H1 (cell line): ENCODE results near the gene SLC22A31. TPM values are rescaled to one million over a fixed set of nuclear protein-coding genes. Genes with fewer than 3 reads are reported as not detected.

ENCODE experiments used
- CTCF ChIA-PET: fragments of 300-600 bp; sonication (Branson Sonifier 250); formaldehyde crosslinking; loops from one replicate; lab custom pipeline; 2021; ENCODE audit not compliant: partially characterized antibody; lab: Charles Lee
- POLR2A ChIA-PET: fragments of 300-600 bp; sonication (Branson Sonifier 250); formaldehyde crosslinking; loops from one replicate; lab custom pipeline; 2021; ENCODE audit warnings: inconsistent platforms; ENCODE audit not compliant: partially characterized antibody; lab: Charles Lee
- DNase-seq, 2 experiments: peaks; one replicate each; pipeline versions ENCODE4 v3.0.0 to v3.0.0-alpha.2; 2010 to 2022; ENCODE audit warnings: low spot score in 2 of 2, low read depth in 1 of 2, mixed read lengths in 1 of 2
- FAIRE-seq: peaks from 2 replicates; lab custom pipeline; 2011; peaks lifted over from hg19 to GRCh38; lab: Jason Lieb, UNC
- H2AFZ ChIP-seq: 2 replicates; pipeline ENCODE4 v1.8.1; 2012; ENCODE audit warnings: low read length, inconsistent platforms
- H2AK5ac ChIP-seq: 2 replicates; pipeline ENCODE4 v1.6.1; 2013; ENCODE audit warnings: low read depth, low read length
- H2BK120ac ChIP-seq: replicated peaks from 2 replicates; pipeline ENCODE3; 2013; ENCODE audit warnings: low read depth, low read length, inconsistent platforms
- H2BK12ac ChIP-seq: 2 replicates; pipeline ENCODE4 v1.6.1; 2013; ENCODE audit warnings: low read depth, low read length
- H2BK15ac ChIP-seq: 2 replicates; pipeline ENCODE4 v1.6.1; 2013; ENCODE audit warnings: low read length
- H2BK20ac ChIP-seq: 2 replicates; pipeline ENCODE4 v1.6.1; 2013; ENCODE audit warnings: low read length
- H2BK5ac ChIP-seq: 2 replicates; pipeline ENCODE4 v1.6.1; 2013; ENCODE audit warnings: low read depth, low read length
- H3K14ac ChIP-seq: 2 replicates; pipeline ENCODE4 v1.6.1; 2013; ENCODE audit warnings: inconsistent platforms; ENCODE audit not compliant: insufficient read length
- H3K18ac ChIP-seq: 2 replicates; pipeline ENCODE4 v1.6.1; 2013; ENCODE audit warnings: low read length; ENCODE audit errors: extremely low read depth
- H3K23ac ChIP-seq: 2 replicates; pipeline ENCODE4 v1.6.1; 2013; ENCODE audit warnings: inconsistent platforms; ENCODE audit not compliant: insufficient read length
- H3K23me2 ChIP-seq: 2 replicates; pipeline ENCODE4 v1.6.1; 2013; ENCODE audit warnings: low read depth, low read length
- H3K27ac ChIP-seq: 2 replicates; pipeline ENCODE4 v1.6.1; 2011; ENCODE audit warnings: low read depth, low read length, inconsistent platforms
- H3K27me3 ChIP-seq, 4 experiments: replicated peaks in 1 of 4; 1 replicate in 1 of 4; 2 replicates in 3 of 4; pipeline versions ENCODE4 v1.6.1 to v1.8.1; 2011 to 2013; ENCODE audit warnings: low read length in 3 of 4, mild to moderate bottlenecking in 3 of 4, inconsistent platforms in 2 of 4, mixed read lengths in 2 of 4, moderate library complexity in 1 of 4; ENCODE audit not compliant: control insufficient read depth in 3 of 4, insufficient read depth in 3 of 4; ENCODE audit errors: extremely low read depth in 1 of 4
- H3K36me3 ChIP-seq, 4 experiments: 2 replicates each; pipeline versions ENCODE4 v1.6.1 to v1.8.1; 2011 to 2013; ENCODE audit warnings: mild to moderate bottlenecking in 4 of 4, low read length in 3 of 4, moderate library complexity in 2 of 4, control low read depth in 1 of 4, inconsistent platforms in 1 of 4; ENCODE audit not compliant: insufficient read depth in 4 of 4, control insufficient read depth in 2 of 4
- H3K4ac ChIP-seq: replicated peaks from 2 replicates; pipeline ENCODE3; 2013; ENCODE audit warnings: low read length, low read depth, mixed read lengths, inconsistent platforms; ENCODE audit not compliant: insufficient read length
- H3K4me1 ChIP-seq, 4 experiments: replicated peaks in 1 of 4; 1 replicate in 1 of 4; 2 replicates in 3 of 4; pipeline versions ENCODE4 v1.6.1 to v1.8.1; 2011 to 2013; ENCODE audit warnings: low read length in 3 of 4, inconsistent platforms in 2 of 4, mixed read lengths in 1 of 4; ENCODE audit not compliant: insufficient read depth in 4 of 4, control insufficient read depth in 3 of 4
- H3K4me2 ChIP-seq, 2 experiments: 2 replicates each; pipeline versions ENCODE4 v1.6.1 to v1.8.1; 2011 to 2013; ENCODE audit warnings: low read depth in 2 of 2, low read length in 2 of 2, control low read depth in 1 of 2, inconsistent platforms in 1 of 2, mild to moderate bottlenecking in 1 of 2; ENCODE audit not compliant: insufficient read depth in 1 of 2
- H3K4me3 ChIP-seq, 4 experiments: fragments of 200-600, 300-600 bp in 1 of 4; sonication (generic), shearing (Covaris generic), sonication (Bioruptor Twin) in 1 of 4; 2 replicates each; pipeline versions ENCODE4 v1.5.1 to v1.8.1; 2011 to 2016; ENCODE audit warnings: low read length in 4 of 4, low read depth in 3 of 4, control low read depth in 2 of 4, inconsistent platforms in 2 of 4, mild to moderate bottlenecking in 2 of 4, mixed read lengths in 1 of 4, moderate library complexity in 1 of 4; ENCODE audit not compliant: insufficient read depth in 2 of 4; ENCODE audit errors: extremely low read depth in 1 of 4
- H3K56ac ChIP-seq: replicated peaks from 2 replicates; pipeline ENCODE3; 2013; ENCODE audit warnings: low read depth, mild to moderate bottlenecking, mixed read lengths, low read length, inconsistent platforms; ENCODE audit not compliant: insufficient read length
- H3K79me1 ChIP-seq: 2 replicates; pipeline ENCODE4 v1.6.1; 2013; ENCODE audit warnings: low read depth, low read length, control low read depth
- H3K79me2 ChIP-seq, 2 experiments: 2 replicates each; pipeline versions ENCODE4 v1.6.1 to v1.8.1; 2012 to 2013; ENCODE audit warnings: low read length in 2 of 2, mild to moderate bottlenecking in 2 of 2, inconsistent platforms in 1 of 2; ENCODE audit not compliant: insufficient read depth in 2 of 2, control insufficient read depth in 1 of 2
- H3K9ac ChIP-seq, 4 experiments: replicated peaks in 1 of 4; 1 replicate in 1 of 4; 2 replicates in 3 of 4; pipeline versions ENCODE4 v1.6.1 to v1.8.1; 2011 to 2013; ENCODE audit warnings: low read depth in 3 of 4, low read length in 3 of 4, control low read depth in 2 of 4, mild to moderate bottlenecking in 2 of 4, moderate library complexity in 2 of 4, inconsistent platforms in 1 of 4; ENCODE audit errors: extremely low read depth in 1 of 4
- H3K9me3 ChIP-seq, 2 experiments: 2 replicates each; pipeline versions ENCODE4 v1.6.1 to v1.8.1; 2012 to 2013; ENCODE audit warnings: mild to moderate bottlenecking in 2 of 2, moderate library complexity in 2 of 2, control low read depth in 1 of 2, inconsistent platforms in 1 of 2, low read depth in 1 of 2, low read length in 1 of 2, mixed read lengths in 1 of 2; ENCODE audit not compliant: insufficient read depth in 2 of 2
- H4K20me1 ChIP-seq, 2 experiments: replicated peaks in 1 of 2; 2 replicates each; pipeline versions ENCODE3 to v1.8.1; 2011 to 2013; ENCODE audit warnings: inconsistent platforms in 2 of 2, low read length in 2 of 2, mild to moderate bottlenecking in 1 of 2; ENCODE audit not compliant: insufficient read depth in 2 of 2, control insufficient read depth in 1 of 2
- H4K5ac ChIP-seq: 2 replicates; pipeline ENCODE4 v1.6.1; 2013; ENCODE audit warnings: low read length, low read depth, mixed read lengths, inconsistent platforms; ENCODE audit not compliant: insufficient read length
- H4K8ac ChIP-seq: 2 replicates; pipeline ENCODE4 v1.8.0; 2013; ENCODE audit warnings: mild to moderate bottlenecking, moderate library complexity, low read length, inconsistent platforms; ENCODE audit not compliant: insufficient read depth; ENCODE audit errors: extremely low read depth
- H4K91ac ChIP-seq: replicated peaks from 2 replicates; pipeline ENCODE3; 2013; ENCODE audit warnings: low read length, mixed read lengths, inconsistent platforms; ENCODE audit not compliant: insufficient read length
- CBX5 ChIP-seq: fragments of 300-800, 300-1000 bp; sonication (generic); IDR thresholded peaks from 2 replicates; pipeline ENCODE4 v1.7.1; 2016; ENCODE audit warnings: antibody characterized with exemption, low read length, low read depth
- KDM1A ChIP-seq: fragments of 200-600, 300-600 bp; sonication (generic); IDR thresholded peaks from 2 replicates; pipeline ENCODE4 v1.7.1; 2016; ENCODE audit warnings: mild to moderate bottlenecking, low read length, borderline replicate concordance
- SAP30 ChIP-seq: fragments of 300-600 bp; sonication (generic); IDR thresholded peaks from 2 replicates; pipeline ENCODE4 v1.7.1; 2012; ENCODE audit warnings: low read length, moderate library complexity, mild to moderate bottlenecking, inconsistent platforms; ENCODE audit not compliant: insufficient read depth, insufficient replicate concordance
- TEAD4 ChIP-seq: IDR thresholded peaks from 2 replicates; pipeline ENCODE4 v1.6.1; 2012; ENCODE audit warnings: low read depth, low read length, inconsistent platforms, mixed read lengths
- ZNF274 ChIP-seq: IDR thresholded peaks from 2 replicates; pipeline ENCODE4 v1.7.0; 2012; ENCODE audit warnings: low read length, borderline replicate concordance; ENCODE audit errors: extremely low read depth
- WGBS, 2 experiments: shearing (Covaris generic) in 1 of 2; methylation state at CpG; one replicate each; pipeline versions ENCODE4 v1.1.6 to v1.1.7; 2013 to 2015; ENCODE audit warnings: low lambda C conversion rate in 2 of 2, mixed read lengths in 2 of 2, inconsistent platforms in 1 of 2, low coverage in 1 of 2, missing lambda C conversion rate in 1 of 2; ENCODE audit not compliant: insufficient replicate concordance in 2 of 2, insufficient coverage in 1 of 2, insufficient read length in 1 of 2; ENCODE audit errors: extremely low coverage in 1 of 2, missing lambda C conversion rate in 1 of 2; 5-methylcytosine and 5-hydroxymethylcytosine counted together
- polyA plus RNA-seq, 7 experiments: library from polyadenylated mRNA; depleted of rRNA in 3 of 7; stranded (reverse) in 5 of 7; unstranded in 2 of 7; fragments of >200 nt in 5 of 7; fragments of 200-250 nt in 2 of 7; gene quantifications; 1 replicate in 5 of 7; 2 replicates in 1 of 7; 4 replicates in 1 of 7; pipeline versions ENCODE4 v1.2.1 to v1.2.3, GENCODE V29; 2011 to 2013; ENCODE audit warnings: missing spikeins in 2 of 7, mixed read lengths in 2 of 7
- total RNA-seq: library from RNA; stranded (reverse); fragmentation: NEBNext Ultra II Directional; extraction: Animal tissue kit (Norgen Biotek cat#: 25700); gene quantifications from 2 replicates; pipeline ENCODE4 v1.2.1, GENCODE V29; 2021

Gene SLC22A31
- total and polyA plus RNA-seq, 2 of the 8 experiments (the other 6 are each of a cell fraction or from before 2014, with no cell fraction given) = 7.7 to 10.6 TPM

- peaks cover 0 to 9% (median 4%) of the 10 kb centered on the region in 4 experiments; a peak in 5 of 7 replicates for H3K4me1 ChIP-seq
- no peak overlapping the region for H2BK120ac ChIP-seq
- no peak overlapping the region for H3K23ac ChIP-seq
- no peaks in the 10 kb centered on the region for H4K20me1 ChIP-seq
- H4K91ac ChIP-seq = no peak overlapping the region
- H2AK5ac ChIP-seq = no peak overlapping the region
- H2BK12ac ChIP-seq = no peak overlapping the region
- no peak overlapping the region for H3K14ac ChIP-seq
- H3K4me2 ChIP-seq = no peak overlapping the region
- no peaks in the 10 kb centered on the region; a peak in 1 of 7 replicates for H3K27me3 ChIP-seq
- POLR2A ChIA-PET = no interaction called here
- no peak overlapping the region for H3K4me3 ChIP-seq
- no peak for DNase-seq
- H3K9me3 ChIP-seq = no peaks in the 10 kb centered on the region
- H3K4ac ChIP-seq = no peak overlapping the region
- no peak overlapping the region for H3K56ac ChIP-seq
- no peak overlapping the region for H2AFZ ChIP-seq
- H3K18ac ChIP-seq = no peak overlapping the region
- no peaks in the 10 kb centered on the region for H3K36me3 ChIP-seq
- H4K8ac ChIP-seq = no peak overlapping the region
- no peak overlapping the region for H3K27ac ChIP-seq
- no peaks in the 10 kb centered on the region for H3K79me1 ChIP-seq
- H2BK20ac ChIP-seq = no peak overlapping the region
- WGBS, 2 experiments = 82% methylated on average over 21 of the region's 24 CpGs; no CpG with 5 or more reads in 1 of the 2 experiments
- H2BK15ac ChIP-seq = no peak overlapping the region
- no peaks in the 10 kb centered on the region for H3K79me2 ChIP-seq
- no peak overlapping the region for H4K5ac ChIP-seq
- CTCF ChIA-PET = interaction anchor here (3.0 kb wide), 1 partner anchor 11 kb away, joined by 11 read pairs; no protein-coding TSS in a partner anchor
- H2BK5ac ChIP-seq = no peak overlapping the region
- H3K9ac ChIP-seq = no peak overlapping the region
- no peak for FAIRE-seq
- H3K23me2 ChIP-seq = no peaks in the 10 kb centered on the region
- TF ChIP-seq TEAD4 (no peak), ZNF274 (no peak), KDM1A (no peak), CBX5 (no peak), SAP30 (no peak)
These were observed 21.7 kb downstream of the SLC22A31 start for GRCh38 chr16:89178453-89179147.
